SK-N-SH treated with all-trans-retinoic acid at 6 μM for 48 hours (cell line): ENCODE measurements around the gene GH1.

Experiments
- BACH2 ChIP-seq: fragments of 250-450 bp; sonication (Bioruptor Pico); IDR thresholded peaks from 2 replicates; pipeline ENCODE4 v1.9.0; 2021; ENCODE audit warnings: mild to moderate bottlenecking, borderline replicate concordance
- ESRRG ChIP-seq: fragments of 250-450 bp; sonication (Bioruptor Pico); IDR thresholded peaks from 2 replicates; pipeline ENCODE4 v1.6.1; 2021; ENCODE audit warnings: mild to moderate bottlenecking
- ISL1 ChIP-seq: fragments of 250-450 bp; sonication (Bioruptor Pico); IDR thresholded peaks from 2 replicates; pipeline ENCODE4 v2.1.2; 2022; ENCODE audit warnings: mild to moderate bottlenecking, moderate library complexity
- RARB ChIP-seq: fragments of 250-450 bp; sonication (Bioruptor Pico); IDR thresholded peaks from 2 replicates; pipeline ENCODE4 v1.8.0; 2021; ENCODE audit warnings: mild to moderate bottlenecking, moderate library complexity
- SNAI2 ChIP-seq: fragments of 250-450 bp; sonication (Bioruptor Pico); IDR thresholded peaks from 2 replicates; pipeline ENCODE4 v1.5.0; 2020; ENCODE audit warnings: mild to moderate bottlenecking, moderate library complexity
- ZFP3 ChIP-seq: fragments of 250-450 bp; sonication (Bioruptor Pico); IDR thresholded peaks from 2 replicates; pipeline ENCODE4 v1.5.0; 2020; ENCODE audit warnings: mild to moderate bottlenecking, moderate library complexity
- ZFP30 ChIP-seq: fragments of 450-650 bp; formaldehyde crosslinking; IDR thresholded peaks from 2 replicates; pipeline ENCODE4 v1.5.0; 2022; ENCODE audit warnings: mild to moderate bottlenecking, moderate library complexity
- TF ChIP-seq, protein P1 (sequence below): fragments of 250-450 bp; sonication (Bioruptor Pico); IDR thresholded peaks from 2 replicates; pipeline ENCODE4 v1.5.1; 2020; ENCODE audit warnings: low read depth, mild to moderate bottlenecking, moderate library complexity

DNA sequence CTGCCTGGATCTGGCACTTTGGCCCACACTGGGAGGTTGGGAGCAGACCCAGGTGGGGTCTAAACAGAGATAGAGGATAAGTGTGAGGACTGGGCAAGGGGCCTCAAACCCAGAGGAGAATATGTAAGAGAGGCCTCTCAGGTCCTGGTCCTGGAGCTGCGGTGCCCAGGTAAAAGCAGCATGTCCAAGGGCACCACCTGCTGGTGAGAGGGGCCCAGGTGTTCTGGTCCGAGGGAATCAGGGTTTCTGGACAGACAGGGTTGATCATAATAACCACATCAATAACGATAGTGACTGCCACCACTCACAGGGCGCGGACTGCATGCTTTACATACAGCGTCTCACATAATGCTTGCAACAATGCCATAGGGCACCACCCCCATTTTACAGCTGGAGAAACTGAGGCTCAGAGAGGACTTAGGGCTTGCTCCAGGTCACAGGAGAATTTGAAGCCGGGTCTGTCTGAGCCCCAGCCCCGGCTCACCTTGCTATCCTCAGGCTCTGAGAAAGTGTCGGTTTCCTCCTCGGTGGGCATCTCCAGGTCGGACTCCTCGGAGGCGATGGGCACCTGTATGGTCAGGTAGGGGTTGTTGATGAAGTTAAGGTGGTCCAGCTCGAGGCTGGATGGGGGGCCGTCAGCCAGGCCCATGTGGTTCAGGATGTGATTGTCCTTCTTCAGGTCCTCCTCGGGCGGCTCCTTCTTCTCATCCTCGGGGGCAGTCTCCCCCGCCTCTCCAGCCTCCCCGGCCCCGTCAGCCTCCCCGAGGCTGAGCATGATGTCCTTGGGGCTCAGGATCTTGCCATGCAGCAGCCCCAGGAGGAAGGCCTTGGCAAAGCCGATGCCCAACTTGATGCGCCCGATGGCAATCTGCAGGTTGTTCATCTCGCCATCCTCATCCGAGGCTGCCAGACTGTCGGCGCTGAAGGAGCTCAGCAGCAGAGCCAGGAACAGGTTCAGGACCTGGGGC lies 32.6 kb upstream of the GH1 start:
- TF ChIP-seq, protein P1, sequence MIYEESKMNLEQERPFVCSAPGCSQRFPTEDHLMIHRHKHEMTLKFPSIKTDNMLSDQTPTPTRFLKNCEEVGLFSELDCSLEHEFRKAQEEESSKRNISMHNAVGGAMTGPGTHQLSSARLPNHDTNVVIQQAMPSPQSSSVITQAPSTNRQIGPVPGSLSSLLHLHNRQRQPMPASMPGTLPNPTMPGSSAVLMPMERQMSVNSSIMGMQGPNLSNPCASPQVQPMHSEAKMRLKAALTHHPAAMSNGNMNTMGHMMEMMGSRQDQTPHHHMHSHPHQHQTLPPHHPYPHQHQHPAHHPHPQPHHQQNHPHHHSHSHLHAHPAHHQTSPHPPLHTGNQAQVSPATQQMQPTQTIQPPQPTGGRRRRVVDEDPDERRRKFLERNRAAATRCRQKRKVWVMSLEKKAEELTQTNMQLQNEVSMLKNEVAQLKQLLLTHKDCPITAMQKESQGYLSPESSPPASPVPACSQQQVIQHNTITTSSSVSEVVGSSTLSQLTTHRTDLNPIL (CRISPR knock-in tag) = no peak
- TF ChIP-seq ZFP30 (CRISPR knock-in tag) (no peak), RARB (CRISPR knock-in tag) (no peak), SNAI2 (CRISPR knock-in tag) (no peak), ESRRG (CRISPR knock-in tag) (no peak), BACH2 (no peak), ISL1 (CRISPR knock-in tag) (no peak), ZFP3 (CRISPR knock-in tag) (no peak)
